GM21619 (cell line): ENCODE results near the gene ADRA2B.
"Not testable (repeated sequence)": the region's sequence is repeated elsewhere in the genome, so short reads cannot be mapped to it uniquely, and the experiment has no call there.

Experiments
- ATAC-seq: cut with Tn5 transposase; IDR thresholded peaks from one replicate; pipeline ENCODE4 v1.9.1; 2021; ENCODE audit not compliant: unreplicated experiment

The ADRA2B gene

GRCh38 chr2:96091141-96091710 lies 25.1 kb downstream of the ADRA2B start:
- no peak for ATAC-seq

GRCh38 chr2:96090196-96090926 lies 26.0 kb downstream of the ADRA2B start:
- ATAC-seq: no peak

GRCh38 chr2:96089356-96090195 lies 26.8 kb downstream of the ADRA2B start:
- ATAC-seq: no peak

GRCh38 chr2:96088340-96089335 lies 27.7 kb downstream of the ADRA2B start:
- no peak for ATAC-seq

- no peak for ATAC-seq
These were observed 29.2 kb downstream of the ADRA2B start for GRCh38 chr2:96087130-96087529.

GRCh38 chr2:96085541-96086355 lies 30.6 kb downstream of the ADRA2B start:
- no peak for ATAC-seq

- ATAC-seq: not testable (repeated sequence)
These were observed 31.4 kb downstream of the ADRA2B start for GRCh38 chr2:96084858-96085518.

- ATAC-seq: no peak
These were observed 32.1 kb downstream of the ADRA2B start for GRCh38 chr2:96083989-96084857.

- ATAC-seq: no peak
These were observed 33.1 kb downstream of the ADRA2B start for GRCh38 chr2:96083064-96083939.

- no peak for ATAC-seq
These were observed 33.9 kb downstream of the ADRA2B start for GRCh38 chr2:96082211-96083063.

- ATAC-seq: no peak
These were observed 35.3 kb downstream of the ADRA2B start for GRCh38 chr2:96081042-96081441.

- ATAC-seq: no peak
These were observed 41.1 kb downstream of the ADRA2B start for GRCh38 chr2:96075199-96075771.

- no peak for ATAC-seq
These were observed 42.2 kb downstream of the ADRA2B start for GRCh38 chr2:96074156-96074555.

- no peak for ATAC-seq
These were observed 43.1 kb downstream of the ADRA2B start for GRCh38 chr2:96073170-96073775.

- ATAC-seq: no peak
These were observed 43.6 kb downstream of the ADRA2B start for GRCh38 chr2:96072746-96073145.
